ENCODE measurements around the gene EIF4H. TPM values are rescaled to one million over a fixed set of nuclear protein-coding genes. Genes with fewer than 3 reads are reported as not detected.

The EIF4H gene
- polyA plus RNA-seq, 1 donor (not counting 4 experiments of a cell fraction or from before 2014, with no cell fraction given): 340 TPM

- Histone ChIP-seq H3K27ac (ENCODE audit: control insufficient read depth, insufficient read depth, low read length) (no peak overlapping the region), H3K4me3 (ENCODE audit: control insufficient read depth in 2 of 3, extremely low read depth in 1 of 3, insufficient read depth in 2 of 3, low read depth in 1 of 3, low read length in 3 of 3) (no peak overlapping the region), H3K9me1 (ENCODE audit: control insufficient read depth, extremely low read depth, insufficient read depth, low read length) (peaks cover 5% of the 10 kb centered on the region), H2AFZ (ENCODE audit: control insufficient read depth, low read length) (no peak overlapping the region), H3K79me2 (ENCODE audit: control insufficient read depth, insufficient read depth, low read length) (peaks cover 99% of the 10 kb centered on the region), H3K9ac (ENCODE audit: control insufficient read depth, extremely low read depth, insufficient read depth, low read length) (no peak overlapping the region), H3K27me3 (ENCODE audit: control insufficient read depth, extremely low read depth, insufficient read depth, low read length) (no peaks in the 10 kb centered on the region), H3K36me3 (ENCODE audit: control insufficient read depth in 2 of 2, extremely low read depth in 1 of 2, insufficient read depth in 2 of 2, low read length in 2 of 2) (peaks cover 27 to 44% of the 10 kb centered on the region in 2 experiments), H3K4me2 (ENCODE audit: control insufficient read depth, extremely low read depth, insufficient read depth, low read depth, low read length) (no peak overlapping the region), H3K9me3 (ENCODE audit: control insufficient read depth, low read depth, low read length) (no peaks in the 10 kb centered on the region), H4K20me1 (ENCODE audit: control insufficient read depth, extremely low read depth, insufficient read depth, low read length) (peaks cover 69% of the 10 kb centered on the region), H3K4me1 (ENCODE audit: control insufficient read depth, extremely low read depth, insufficient read depth, low read length) (peaks cover 27% of the 10 kb centered on the region)
- no peak for DNase-seq (ENCODE audit: low read depth, low spot score)
- no peak for FAIRE-seq
- TF ChIP-seq CTCF (optimal IDR thresholded peaks at IDR 0.05 in 1 of 3, IDR thresholded peaks at IDR 0.05 in 1 of 3, conservative IDR thresholded peaks at IDR 0.05 in 1 of 3; ENCODE audit: extremely low read depth in 1 of 3, insufficient read depth in 2 of 3, low read length in 3 of 3) (no peak), EZH2 (IDR thresholded peaks at IDR 0.05; ENCODE audit: low read length) (no peak)
- dilution Hi-C loops (cut with MboI; ENCODE audit: extremely low pct_ligation_motif_present, low sequenced_read_pairs): no loop called here
Measured at GRCh38 chr7:74185636-74186035, 11.5 kb downstream of the EIF4H start.

DNA sequence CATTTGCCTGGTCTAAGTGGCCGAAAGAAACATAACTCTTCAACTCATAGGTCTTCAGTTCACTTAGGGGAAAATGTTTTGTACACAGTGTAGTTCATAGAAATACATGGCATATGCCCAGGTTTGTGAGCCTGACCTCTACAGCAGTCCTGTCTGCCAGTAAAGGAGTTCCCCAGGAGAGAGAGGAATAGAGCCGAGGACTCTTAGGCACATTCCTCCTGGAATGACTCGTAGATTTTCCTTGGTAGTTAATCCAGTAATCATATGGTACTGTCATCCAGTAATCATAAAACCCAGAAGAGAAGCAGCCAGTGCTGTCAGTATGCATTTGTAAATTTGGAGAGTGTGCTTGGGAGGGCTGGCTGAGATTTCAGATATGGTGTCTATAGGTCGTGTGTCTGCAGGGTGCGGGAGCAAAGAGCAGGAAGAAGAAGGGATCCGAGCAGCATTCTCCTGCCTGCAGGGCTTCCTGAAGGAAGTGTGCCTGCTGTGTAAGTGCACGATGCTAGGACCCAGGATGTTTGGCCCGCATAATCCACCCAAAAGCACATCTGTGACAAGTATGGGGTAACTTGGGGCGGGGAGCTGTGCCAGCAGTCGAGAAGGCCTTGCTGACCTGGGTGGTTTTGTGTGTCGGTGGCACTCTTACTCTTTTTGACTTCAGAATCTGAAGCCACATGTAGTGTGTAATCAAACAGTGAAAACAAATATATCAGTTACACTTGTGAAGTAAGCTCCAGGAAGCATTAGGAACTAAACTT, 13.9 kb downstream of the EIF4H start:
- Histone ChIP-seq H3K27me3 (ENCODE audit: control insufficient read depth, extremely low read depth, insufficient read depth, low read length) (no peaks in the 10 kb centered on the region), H3K27ac (ENCODE audit: control insufficient read depth, insufficient read depth, low read length) (no peak overlapping the region), H3K4me3 (ENCODE audit: control insufficient read depth in 2 of 3, extremely low read depth in 1 of 3, insufficient read depth in 2 of 3, low read depth in 1 of 3, low read length in 3 of 3) (no peak overlapping the region), H2AFZ (ENCODE audit: control insufficient read depth, low read length) (no peak overlapping the region), H3K79me2 (ENCODE audit: control insufficient read depth, insufficient read depth, low read length) (peaks cover 87% of the 10 kb centered on the region), H3K9me1 (ENCODE audit: control insufficient read depth, extremely low read depth, insufficient read depth, low read length) (peaks cover 3% of the 10 kb centered on the region), H3K36me3 (ENCODE audit: control insufficient read depth in 2 of 2, extremely low read depth in 1 of 2, insufficient read depth in 2 of 2, low read length in 2 of 2) (peaks cover 38 to 51% of the 10 kb centered on the region in 2 experiments), H3K4me2 (ENCODE audit: control insufficient read depth, extremely low read depth, insufficient read depth, low read depth, low read length) (no peak overlapping the region), H4K20me1 (ENCODE audit: control insufficient read depth, extremely low read depth, insufficient read depth, low read length) (peaks cover 52% of the 10 kb centered on the region), H3K4me1 (ENCODE audit: control insufficient read depth, extremely low read depth, insufficient read depth, low read length) (peaks cover 12% of the 10 kb centered on the region), H3K9me3 (ENCODE audit: control insufficient read depth, low read depth, low read length) (no peaks in the 10 kb centered on the region), H3K9ac (ENCODE audit: control insufficient read depth, extremely low read depth, insufficient read depth, low read length) (no peak overlapping the region)
- dilution Hi-C loops (cut with MboI; ENCODE audit: extremely low pct_ligation_motif_present, low sequenced_read_pairs): no loop called here
- FAIRE-seq (no peak), DNase-seq (ENCODE audit: low read depth, low spot score) (no peak)
- TF ChIP-seq CTCF (optimal IDR thresholded peaks at IDR 0.05 in 1 of 3, IDR thresholded peaks at IDR 0.05 in 1 of 3, conservative IDR thresholded peaks at IDR 0.05 in 1 of 3; ENCODE audit: extremely low read depth in 1 of 3, insufficient read depth in 2 of 3, low read length in 3 of 3) (no peak), EZH2 (IDR thresholded peaks at IDR 0.05; ENCODE audit: low read length) (no peak)

Data from keratinocyte (primary cell).